Myometrial cell (primary cell): ENCODE measurements around the gene C20orf204. TPM values are rescaled to one million over a fixed set of nuclear protein-coding genes. Genes with fewer than 3 reads are reported as not detected.

Experiments used
- total RNA-seq: library from RNA; depleted of rRNA; stranded (reverse); fragments of >200 nt; gene quantifications from 2 replicates; pipeline ENCODE4 v1.2.3, GENCODE V29; 2015

The C20orf204 gene
- under 0.01 TPM in 1 of 2 replicates, not detected in the other for total RNA-seq

GRCh38 chr20:64035933-64036345 is at the start of gene C20orf204:
Gene C20orf204, plus strand, starts transcription at chr20:64036182. Its CDS starts 142 bp downstream, at chr20:64036324.

GRCh38 chr20:64049060-64049877 is 13.3 kb downstream of the C20orf204 start, which contains the start of gene SOX18:
Gene SOX18, minus strand, starts transcription at chr20:64049639. Its CDS starts 123 bp downstream, at chr20:64049516.

GRCh38 chr20:64062596-64063388 is 26.8 kb downstream of the C20orf204 start, which contains the start of gene TCEA2:
Gene TCEA2, plus strand, starts transcription at chr20:64063198. Its CDS starts 115 bp downstream, at chr20:64063313.

GRCh38 chr20:64079273-64080012 is 43.5 kb downstream of the C20orf204 start, which contains the start of gene RGS19:
Gene RGS19, minus strand, starts transcription at chr20:64079518. Its CDS starts 2,632 bp downstream, at chr20:64076886.

GRCh38 chr20:64080013-64080812 is 44.2 kb downstream of the C20orf204 start, which contains the start of gene OPRL1:
Gene OPRL1, plus strand, starts transcription at chr20:64080082. Its CDS starts 12,639 bp downstream, at chr20:64092721.

GRCh38 chr20:64083804-64084684 is 48.1 kb downstream of the C20orf204 start, which contains the start of gene LKAAEAR1:
Gene LKAAEAR1, minus strand, starts transcription at chr20:64084398. Its CDS starts 179 bp downstream, at chr20:64084219.

Other genes starting within 250 kb of the C20orf204 start
- gene ZBTB46, start 204.9 kb upstream of the C20orf204 start, total RNA-seq = 21.1 and 34.3 TPM in 2 replicates
- gene ABHD16B, start 174.7 kb upstream of the C20orf204 start, total RNA-seq = not detected in 2 replicates
- gene TPD52L2, start 170.9 kb upstream of the C20orf204 start, total RNA-seq = 192 and 206 TPM in 2 replicates
- gene DNAJC5, start 141.1 kb upstream of the C20orf204 start, total RNA-seq = 38.6 and 43.4 TPM in 2 replicates
- 23.4 and 27.1 TPM in 2 replicates for gene UCKL1, start 79.8 kb upstream of the C20orf204 start, total RNA-seq
- 7.1 and 8.6 TPM in 2 replicates for gene ZNF512B, start 66.3 kb upstream of the C20orf204 start, total RNA-seq
- gene SAMD10, start 56.5 kb upstream of the C20orf204 start, total RNA-seq = 1.4 and 2.1 TPM in 2 replicates
- 41.5 and 43.6 TPM in 2 replicates for gene PRPF6, start 55.0 kb upstream of the C20orf204 start, total RNA-seq
- gene SOX18, start 13.5 kb downstream of the C20orf204 start, total RNA-seq = 0.29 TPM in 1 of 2 replicates, not detected in the other
- gene TCEA2, start 27.0 kb downstream of the C20orf204 start, total RNA-seq = 4.8 and 17.3 TPM in 2 replicates
- 7.5 and 20.2 TPM in 2 replicates for gene RGS19, start 43.3 kb downstream of the C20orf204 start, total RNA-seq
- gene OPRL1, start 43.9 kb downstream of the C20orf204 start, total RNA-seq = 3.2 and 3.5 TPM in 2 replicates
- not detected in 2 replicates for gene LKAAEAR1, start 48.2 kb downstream of the C20orf204 start, total RNA-seq
- not detected in 2 replicates for gene NPBWR2, start 71.4 kb downstream of the C20orf204 start, total RNA-seq
- gene MYT1, start 128.3 kb downstream of the C20orf204 start, total RNA-seq = not detected in 2 replicates
- gene PCMTD2, start 219.6 kb downstream of the C20orf204 start, total RNA-seq = 35.2 and 56.9 TPM in 2 replicates